ENCODE results near the gene RPTOR. TPM values are rescaled to one million over a fixed set of nuclear protein-coding genes. Genes with fewer than 3 reads are reported as not detected.

RPTOR gene
- polyA plus RNA-seq, 1 of the 3 experiments (the other 2 are of a cell fraction) = 14.9 TPM

GRCh38 chr17:80624864-80625263 lies 80.2 kb downstream of the RPTOR start:
- 96% methylated on average over 14 of the region's 14 CpGs for whole genome bisulfite sequencing (ENCODE audit: low lambda C conversion rate)
- Histone ChIP-seq H3K79me2 (ENCODE audit: insufficient read depth) (peaks cover 30% of the 10 kb centered on the region; the same call in 1 of the 2 replicates), H3K9me3 (no peaks in the 10 kb centered on the region), H3K4me1 (ENCODE audit: control insufficient read depth in 1 of 2, insufficient read depth in 2 of 2, low read depth in 1 of 2, low read length in 1 of 2) (peaks cover 0 to 6% of the 10 kb centered on the region in 2 experiments; a peak in 1 of 4 replicates), H4K20me1 (ENCODE audit: insufficient read depth) (peaks cover under 1% of the 10 kb centered on the region), H3K9ac (no peak overlapping the region), H3K36me3 (replicated peaks in 1 of 2; ENCODE audit: control insufficient read depth in 1 of 2, insufficient read depth in 2 of 2, low read length in 1 of 2) (peaks cover 2 to 6% of the 10 kb centered on the region in 2 experiments), H3K27me3 (ENCODE audit: insufficient read depth) (no peaks in the 10 kb centered on the region), H3F3A (replicated peaks; ENCODE audit: insufficient read depth) (no peaks in the 10 kb centered on the region), H3K4me2 (no peak overlapping the region), H3K9me2 (no peaks in the 10 kb centered on the region), H3K27ac (ENCODE audit: low read depth in 2 of 2, low read length in 1 of 2) (no peak overlapping the region), H2AFZ (ENCODE audit: low read depth) (no peak overlapping the region), H3K4me3 (ENCODE audit: low read depth in 2 of 2, low read length in 1 of 2) (no peak overlapping the region)
- DNase-seq = no peak
- POLR2A ChIA-PET = no interaction called here
- TF ChIP-seq SMC3 (IDR thresholded peaks at IDR 0.05; ENCODE audit: low read depth, low read length) = no peak
- TF ChIP-seq ELF1 (IDR thresholded peaks at IDR 0.05) = no peak
- no peak for TF ChIP-seq USF2 (IDR thresholded peaks at IDR 0.05; ENCODE audit: borderline replicate concordance, low read depth, low read length)
- no peak for TF ChIP-seq FOXM1 (IDR thresholded peaks at IDR 0.05; ENCODE audit: low read depth)
- no peak for TF ChIP-seq CHD2 (IDR thresholded peaks at IDR 0.05; ENCODE audit: low read length, partially characterized antibody)
- TF ChIP-seq SIN3A (IDR thresholded peaks at IDR 0.05; ENCODE audit: borderline replicate concordance, low read depth, low read length) = no peak
- no peak for TF ChIP-seq RCOR1 (IDR thresholded peaks at IDR 0.05; ENCODE audit: low read length)
- TF ChIP-seq, protein P1, sequence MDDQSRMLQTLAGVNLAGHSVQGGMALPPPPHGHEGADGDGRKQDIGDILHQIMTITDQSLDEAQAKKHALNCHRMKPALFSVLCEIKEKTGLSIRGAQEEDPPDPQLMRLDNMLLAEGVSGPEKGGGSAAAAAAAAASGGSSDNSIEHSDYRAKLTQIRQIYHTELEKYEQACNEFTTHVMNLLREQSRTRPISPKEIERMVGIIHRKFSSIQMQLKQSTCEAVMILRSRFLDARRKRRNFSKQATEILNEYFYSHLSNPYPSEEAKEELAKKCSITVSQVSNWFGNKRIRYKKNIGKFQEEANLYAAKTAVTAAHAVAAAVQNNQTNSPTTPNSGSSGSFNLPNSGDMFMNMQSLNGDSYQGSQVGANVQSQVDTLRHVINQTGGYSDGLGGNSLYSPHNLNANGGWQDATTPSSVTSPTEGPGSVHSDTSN (IDR thresholded peaks at IDR 0.05) = no peak
- no peak for TF ChIP-seq RFX5 (IDR thresholded peaks at IDR 0.05; ENCODE audit: low read length)
- no peak for TF ChIP-seq YY1 (IDR thresholded peaks at IDR 0.05; ENCODE audit: low read depth)
- no peak for TF ChIP-seq NRF1 (IDR thresholded peaks at IDR 0.05; ENCODE audit: low read depth, low read length)
- no peak for TF ChIP-seq TEAD4 (IDR thresholded peaks at IDR 0.05; ENCODE audit: borderline replicate concordance, insufficient read depth)
- no peak for TF ChIP-seq GATA2 (CRISPR knock-in tag; IDR thresholded peaks at IDR 0.05)
- TF ChIP-seq MXI1 (IDR thresholded peaks at IDR 0.05; ENCODE audit: low read depth, low read length) = no peak
- TF ChIP-seq EP300 (IDR thresholded peaks at IDR 0.05; ENCODE audit: borderline replicate concordance in 1 of 2, low read depth in 1 of 2, low read length in 1 of 2) = no peak
- no peak for TF ChIP-seq FOXJ3 (CRISPR knock-in tag; IDR thresholded peaks at IDR 0.05)
- TF ChIP-seq, protein P2, sequence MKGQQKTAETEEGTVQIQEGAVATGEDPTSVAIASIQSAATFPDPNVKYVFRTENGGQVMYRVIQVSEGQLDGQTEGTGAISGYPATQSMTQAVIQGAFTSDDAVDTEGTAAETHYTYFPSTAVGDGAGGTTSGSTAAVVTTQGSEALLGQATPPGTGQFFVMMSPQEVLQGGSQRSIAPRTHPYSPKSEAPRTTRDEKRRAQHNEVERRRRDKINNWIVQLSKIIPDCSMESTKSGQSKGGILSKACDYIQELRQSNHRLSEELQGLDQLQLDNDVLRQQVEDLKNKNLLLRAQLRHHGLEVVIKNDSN (IDR thresholded peaks at IDR 0.05; ENCODE audit: borderline replicate concordance, low read depth) = no peak
- TF ChIP-seq FOSL2 (IDR thresholded peaks at IDR 0.05; ENCODE audit: borderline replicate concordance, low read depth) = no peak
- CTCF ChIA-PET = no interaction called here
